GM19397 (cell line): ENCODE data around the gene SMG1.

ENCODE experiments used
- ATAC-seq: cut with Tn5 transposase; IDR thresholded peaks from one replicate; pipeline ENCODE4 v1.9.1; 2021; ENCODE audit warnings: mild to moderate bottlenecking, moderate library complexity; ENCODE audit not compliant: unreplicated experiment

SMG1 gene

DNA sequence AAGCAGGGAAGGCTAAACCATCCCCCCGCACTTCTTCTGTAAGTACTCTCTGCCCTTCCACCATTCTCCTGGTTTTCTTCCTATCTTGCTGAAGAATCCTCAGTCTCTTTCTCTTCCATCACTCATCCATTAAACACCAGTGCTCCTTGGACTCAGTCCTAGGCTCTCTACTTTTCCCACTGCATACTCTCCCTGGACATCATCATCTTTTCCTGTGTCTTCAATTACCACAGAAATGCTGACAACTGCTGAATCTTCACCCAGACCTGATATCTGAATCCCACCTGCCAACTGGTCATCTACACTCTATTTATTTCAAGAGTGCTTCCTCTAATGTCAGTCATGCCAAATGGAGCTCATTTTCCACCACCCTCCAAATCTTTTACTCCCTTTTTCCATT is 71.0 kb downstream of the SMG1 start:
- no peak for ATAC-seq

DNA sequence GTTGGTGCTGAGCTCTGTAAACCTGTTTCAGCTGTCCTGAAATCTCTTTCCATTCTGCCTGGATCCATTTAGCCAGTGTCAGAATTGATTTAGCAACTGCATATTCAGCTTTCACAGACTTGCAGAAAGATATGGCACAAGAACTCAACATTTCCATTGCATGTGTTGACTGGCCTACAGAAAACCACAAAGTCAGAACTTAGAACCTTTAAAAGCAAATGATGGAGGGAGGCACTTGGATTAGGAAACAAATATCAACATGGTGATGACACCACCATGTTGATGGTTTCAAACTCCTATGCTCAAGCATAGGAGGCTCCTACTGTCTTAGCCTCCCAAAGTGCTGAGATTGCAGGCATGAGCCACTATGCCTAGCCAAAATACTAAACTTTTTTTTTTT is 72.5 kb downstream of the SMG1 start:
- ATAC-seq = no peak

DNA sequence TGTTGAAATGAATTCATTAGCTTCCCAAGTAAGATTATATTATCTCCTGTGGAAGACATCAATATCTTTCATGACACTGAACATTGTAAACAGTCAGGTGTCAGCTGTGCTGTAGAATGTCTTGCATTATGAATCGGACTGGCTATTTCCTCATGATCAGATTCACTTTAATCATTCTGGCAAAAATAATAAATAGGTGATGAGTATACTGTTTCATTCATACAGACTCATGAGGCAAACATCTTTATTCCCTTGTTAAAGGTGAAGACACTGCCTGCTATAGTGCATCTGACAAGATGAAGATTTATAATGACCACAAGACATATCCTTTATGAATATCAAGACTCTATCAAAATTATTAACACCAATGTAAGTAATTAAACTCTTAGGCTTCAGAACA is 73.6 kb downstream of the SMG1 start:
- ATAC-seq = no peak

DNA sequence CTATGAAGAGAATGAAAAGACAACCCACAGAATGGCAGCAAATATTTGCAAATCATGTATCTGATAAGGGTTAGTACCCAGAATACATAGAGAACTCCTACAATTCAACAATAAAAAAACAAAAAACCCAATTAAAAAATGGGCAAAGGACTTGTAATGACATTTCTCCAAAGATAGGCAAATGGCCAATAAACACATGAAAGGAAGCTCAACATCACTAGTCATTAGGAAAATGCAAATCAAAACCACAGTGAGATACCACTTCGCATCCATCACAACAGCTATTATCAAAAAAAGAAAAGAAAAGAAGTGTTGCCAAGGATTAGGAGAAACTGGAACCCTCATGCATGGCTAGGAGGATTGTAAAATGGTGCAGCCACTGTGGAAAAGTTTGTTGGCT is 79.8 kb downstream of the SMG1 start:
- ATAC-seq = no peak

GRCh38 chr16:18842565-18842964 is 83.6 kb downstream of the SMG1 start:
- ATAC-seq = no peak

GRCh38 chr16:18841833-18842525 is 84.2 kb downstream of the SMG1 start:
- no peak for ATAC-seq

GRCh38 chr16:18839555-18839954 is 86.7 kb downstream of the SMG1 start:
- ATAC-seq = no peak

GRCh38 chr16:18836702-18837101 is 89.5 kb downstream of the SMG1 start:
- ATAC-seq = no peak

- no peak for ATAC-seq
Observed at GRCh38 chr16:18834864-18835263, 91.3 kb downstream of the SMG1 start.

DNA sequence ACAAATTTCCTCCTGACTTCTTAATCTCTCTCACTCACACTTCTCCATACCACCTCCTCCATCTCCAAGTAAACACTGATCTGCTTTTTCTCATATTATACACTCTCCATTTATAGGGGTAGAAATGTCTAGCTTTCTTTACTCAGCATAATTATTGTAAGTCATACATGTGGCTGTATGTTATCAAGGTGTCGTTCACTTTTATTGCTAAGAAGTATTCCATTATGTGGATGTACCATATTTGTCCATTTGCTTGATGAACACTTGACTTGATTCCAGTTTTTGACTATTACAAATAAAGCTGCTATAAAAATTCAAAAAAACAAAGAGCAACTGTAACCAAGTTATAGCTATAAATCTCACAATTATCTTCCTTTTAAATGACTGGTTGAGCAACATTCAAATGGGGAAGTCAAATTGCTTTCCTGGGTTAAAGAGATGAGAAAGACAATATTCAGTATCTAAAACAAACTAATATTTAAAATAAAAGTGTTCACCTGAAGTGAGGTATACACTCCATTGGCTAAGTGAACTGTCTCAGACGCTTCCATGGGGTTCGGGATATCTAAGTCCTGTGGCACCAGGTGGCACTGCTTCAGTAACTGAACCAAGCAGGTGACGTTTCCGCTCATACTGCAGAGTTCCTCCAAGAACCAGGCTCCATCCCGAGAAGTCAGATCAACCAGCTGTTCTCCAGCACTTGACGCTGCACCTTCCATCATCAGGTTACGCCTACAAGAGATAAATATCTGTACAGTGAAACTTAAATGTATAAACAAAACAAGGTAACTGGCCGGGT is 92.3 kb downstream of the SMG1 start:
- no peak for ATAC-seq

GRCh38 chr16:18832613-18833012 is 93.6 kb downstream of the SMG1 start:
- ATAC-seq = no peak

DNA sequence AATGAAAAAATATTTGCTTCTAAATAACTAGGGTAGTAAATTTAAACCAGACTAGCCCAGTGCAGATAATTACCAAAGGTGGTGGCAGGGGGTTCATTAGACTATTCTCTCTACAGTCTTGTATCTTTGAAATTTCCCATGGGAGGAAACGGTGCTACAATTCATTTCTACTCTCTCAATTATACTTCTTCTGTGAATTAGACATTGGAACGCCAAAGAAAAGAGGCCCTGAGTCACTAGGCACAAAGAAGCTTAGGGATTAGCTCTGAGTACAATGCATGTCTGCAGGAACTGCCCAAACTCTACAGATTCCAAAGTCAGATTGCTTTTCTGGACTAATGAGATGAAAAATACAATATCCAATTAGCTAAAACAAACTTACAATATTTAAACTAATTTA is 94.2 kb downstream of the SMG1 start:
- no peak for ATAC-seq

DNA sequence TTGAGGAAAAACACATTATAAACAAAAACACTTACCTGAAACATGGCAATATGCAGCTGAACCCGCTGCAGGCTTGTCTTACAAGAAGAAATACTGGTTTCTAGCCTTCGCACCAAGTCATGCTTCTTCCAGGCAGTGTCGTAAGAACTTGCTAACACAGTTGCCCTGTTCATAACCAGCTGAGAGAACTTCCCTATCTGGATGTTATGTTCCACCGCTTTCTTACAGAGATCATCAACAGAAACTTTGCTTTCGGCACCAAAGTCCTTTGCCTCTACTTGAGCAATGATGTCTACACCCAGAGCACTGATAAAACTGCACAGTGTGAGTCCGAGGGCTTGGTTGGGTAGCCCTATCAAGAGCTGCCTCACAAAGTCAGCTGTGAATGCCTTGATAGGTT is 97.0 kb downstream of the SMG1 start:
- ATAC-seq = no peak

GRCh38 chr16:18827890-18828289 is 98.3 kb downstream of the SMG1 start:
- no peak for ATAC-seq

DNA sequence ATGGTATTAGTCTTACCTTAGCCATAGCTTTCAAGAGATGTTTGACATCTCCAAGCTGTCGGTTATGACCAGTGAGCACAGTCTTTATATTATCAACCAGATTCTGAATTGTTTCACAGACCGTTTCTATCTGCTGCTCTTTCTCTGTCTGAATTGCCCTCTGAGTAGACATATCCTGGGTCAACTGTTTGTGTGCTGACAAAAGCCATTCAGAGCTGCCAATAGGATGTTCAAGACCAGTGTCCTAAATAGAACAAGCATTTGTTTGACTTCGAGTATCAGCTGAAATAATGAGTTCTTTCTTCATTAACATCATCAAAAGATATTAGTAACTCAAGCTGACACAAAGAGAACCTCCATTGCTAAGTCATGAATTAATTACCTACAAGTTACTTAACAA is 109.9 kb downstream of the SMG1 start:
- no peak for ATAC-seq

- no peak for ATAC-seq
Observed at GRCh38 chr16:18811925-18812324, 114.3 kb downstream of the SMG1 start.

DNA sequence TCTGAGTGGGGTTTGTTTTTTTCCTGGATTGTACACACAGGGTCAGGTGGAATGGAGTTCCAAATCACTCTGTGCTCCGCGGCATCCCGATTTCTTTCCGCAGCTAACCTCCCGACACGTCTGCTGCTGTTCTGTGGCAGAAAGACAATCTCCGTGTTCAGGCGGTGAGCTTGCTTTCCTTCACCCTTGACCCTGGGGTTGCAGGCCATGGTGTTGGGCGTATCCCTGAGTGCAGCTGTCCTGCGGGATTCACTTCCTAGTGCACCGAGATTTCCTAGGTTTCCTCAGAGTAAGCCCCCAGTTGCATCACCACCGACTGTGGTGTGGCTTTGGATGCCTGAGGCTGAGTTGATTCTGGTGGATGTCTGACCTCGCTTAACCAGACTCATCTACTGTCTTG is 117.0 kb downstream of the SMG1 start:
- ATAC-seq = no peak

GRCh38 chr16:18805257-18805773 is 120.9 kb downstream of the SMG1 start:
- ATAC-seq = no peak

DNA sequence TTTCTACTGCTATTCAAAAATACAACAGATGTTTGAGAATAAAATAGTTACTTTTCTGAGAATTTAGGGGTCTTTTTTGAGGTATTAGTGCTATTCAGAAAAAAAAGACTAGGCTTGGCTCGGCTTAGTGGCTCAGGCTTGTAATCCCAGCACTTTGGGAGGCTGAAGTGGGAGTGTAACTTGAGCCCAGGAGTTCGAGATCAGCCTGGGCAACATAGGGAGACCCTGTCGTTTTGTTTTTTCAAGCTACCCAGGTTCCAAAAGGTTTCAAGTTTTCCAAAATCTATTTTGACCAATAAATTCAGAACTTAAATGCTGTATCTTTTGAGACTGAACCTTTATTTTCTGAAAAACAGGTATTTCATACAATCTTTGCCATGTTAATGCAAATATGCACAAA is 121.7 kb downstream of the SMG1 start:
- ATAC-seq = no peak

DNA sequence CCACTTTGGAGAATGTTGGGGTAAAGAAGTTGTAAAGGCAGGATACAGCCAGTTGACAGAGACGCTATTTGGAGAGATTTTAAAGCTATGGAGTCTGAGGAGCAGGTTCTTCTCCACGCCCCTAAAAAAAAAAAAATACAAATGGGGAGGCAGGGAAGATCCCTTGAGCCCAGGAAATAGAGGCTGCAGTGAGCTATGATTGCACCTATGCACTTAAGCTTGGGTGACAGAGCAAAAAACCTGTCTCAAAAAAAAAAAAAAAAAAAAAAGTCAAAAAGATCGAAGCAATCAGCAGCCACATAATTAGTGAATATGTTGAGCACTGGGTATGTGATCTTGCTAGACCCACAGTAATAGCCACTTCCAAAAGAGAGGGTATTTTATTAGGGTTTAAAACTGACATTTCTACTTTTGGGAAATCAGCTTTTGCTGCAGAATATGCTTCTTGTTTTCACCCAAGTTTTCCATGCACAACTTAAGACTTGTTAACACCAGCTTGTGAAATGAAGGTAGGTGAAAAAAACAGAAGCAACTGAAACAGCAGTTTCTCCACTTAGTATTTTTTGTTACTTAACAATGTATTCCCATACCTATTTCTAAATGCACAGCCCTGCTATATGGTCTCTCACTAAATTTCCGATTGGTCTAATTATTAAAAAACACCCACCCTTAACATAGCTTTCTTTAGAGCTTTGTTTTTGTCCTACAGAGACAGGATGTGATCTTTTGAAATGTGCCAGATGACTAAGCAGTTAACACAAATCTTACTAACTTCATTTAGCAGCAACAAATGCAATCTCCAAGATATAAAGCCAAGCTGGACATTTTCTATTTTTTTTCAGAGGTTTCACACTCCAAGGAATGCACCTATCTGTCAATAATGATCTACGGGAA is 122.4 kb downstream of the SMG1 start:
- no peak for ATAC-seq

- ATAC-seq = no peak
Observed at GRCh38 chr16:18802767-18803343, 123.4 kb downstream of the SMG1 start.
